BE2C (cell line): ENCODE data around the gene FAM163A.

Source experiments
- DNase-seq: peaks from one replicate; pipeline ENCODE4 v3.0.0-alpha.2; 2020
- H3K27me3 ChIP-seq: fragments of 250-450 bp; sonication (Bioruptor Pico); 2 replicates; pipeline ENCODE4 v1.5.1; 2020; ENCODE audit warnings: mild to moderate bottlenecking
- H3K36me3 ChIP-seq: fragments of 250-450 bp; sonication (Bioruptor Pico); 2 replicates; pipeline ENCODE4 v1.5.1; 2020; ENCODE audit warnings: mild to moderate bottlenecking
- H3K4me1 ChIP-seq: fragments of 250-450 bp; sonication (Bioruptor Pico); 2 replicates; pipeline ENCODE4 v1.5.1; 2020
- H3K4me3 ChIP-seq: 2 replicates; pipeline ENCODE4 v1.5.1; 2011; ENCODE audit warnings: low read depth, low read length
- H3K9me3 ChIP-seq: fragments of 250-450 bp; sonication (Bioruptor Pico); 2 replicates; pipeline ENCODE4 v1.5.1; 2020
- TF ChIP-seq, protein P1 (sequence below): IDR thresholded peaks from 2 replicates; pipeline ENCODE4 v1.5.1; 2012; ENCODE audit warnings: mild to moderate bottlenecking, low read depth, low read length

The FAM163A gene

DNA sequence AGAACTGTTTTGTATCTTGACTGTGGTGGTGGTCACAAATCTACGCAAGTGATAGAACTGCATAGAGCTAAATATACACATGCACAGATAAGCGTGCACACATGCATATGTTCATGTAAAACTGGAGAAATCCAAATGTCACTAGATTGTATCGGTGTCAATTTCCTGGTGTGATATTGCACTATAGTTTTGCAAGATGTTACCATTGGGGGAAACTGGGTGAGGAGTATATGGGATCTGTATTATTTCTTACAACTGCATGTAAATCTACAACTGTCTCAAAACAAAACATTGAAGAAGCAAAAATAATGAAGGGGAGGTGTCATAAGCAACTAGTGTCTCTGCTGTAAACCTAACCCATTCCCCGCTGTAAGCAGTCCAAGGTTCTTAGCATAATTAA, 30.2 kb downstream of the FAM163A start:
- Histone ChIP-seq H3K36me3 (peaks cover 92% of the 10 kb centered on the region), H3K4me1 (peaks cover 24% of the 10 kb centered on the region), H3K27me3 (no peaks in the 10 kb centered on the region), H3K4me3 (no peak overlapping the region), H3K9me3 (no peaks in the 10 kb centered on the region)
- TF ChIP-seq, protein P1, sequence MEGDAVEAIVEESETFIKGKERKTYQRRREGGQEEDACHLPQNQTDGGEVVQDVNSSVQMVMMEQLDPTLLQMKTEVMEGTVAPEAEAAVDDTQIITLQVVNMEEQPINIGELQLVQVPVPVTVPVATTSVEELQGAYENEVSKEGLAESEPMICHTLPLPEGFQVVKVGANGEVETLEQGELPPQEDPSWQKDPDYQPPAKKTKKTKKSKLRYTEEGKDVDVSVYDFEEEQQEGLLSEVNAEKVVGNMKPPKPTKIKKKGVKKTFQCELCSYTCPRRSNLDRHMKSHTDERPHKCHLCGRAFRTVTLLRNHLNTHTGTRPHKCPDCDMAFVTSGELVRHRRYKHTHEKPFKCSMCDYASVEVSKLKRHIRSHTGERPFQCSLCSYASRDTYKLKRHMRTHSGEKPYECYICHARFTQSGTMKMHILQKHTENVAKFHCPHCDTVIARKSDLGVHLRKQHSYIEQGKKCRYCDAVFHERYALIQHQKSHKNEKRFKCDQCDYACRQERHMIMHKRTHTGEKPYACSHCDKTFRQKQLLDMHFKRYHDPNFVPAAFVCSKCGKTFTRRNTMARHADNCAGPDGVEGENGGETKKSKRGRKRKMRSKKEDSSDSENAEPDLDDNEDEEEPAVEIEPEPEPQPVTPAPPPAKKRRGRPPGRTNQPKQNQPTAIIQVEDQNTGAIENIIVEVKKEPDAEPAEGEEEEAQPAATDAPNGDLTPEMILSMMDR, result no peak
- DNase-seq, result no peak

DNA sequence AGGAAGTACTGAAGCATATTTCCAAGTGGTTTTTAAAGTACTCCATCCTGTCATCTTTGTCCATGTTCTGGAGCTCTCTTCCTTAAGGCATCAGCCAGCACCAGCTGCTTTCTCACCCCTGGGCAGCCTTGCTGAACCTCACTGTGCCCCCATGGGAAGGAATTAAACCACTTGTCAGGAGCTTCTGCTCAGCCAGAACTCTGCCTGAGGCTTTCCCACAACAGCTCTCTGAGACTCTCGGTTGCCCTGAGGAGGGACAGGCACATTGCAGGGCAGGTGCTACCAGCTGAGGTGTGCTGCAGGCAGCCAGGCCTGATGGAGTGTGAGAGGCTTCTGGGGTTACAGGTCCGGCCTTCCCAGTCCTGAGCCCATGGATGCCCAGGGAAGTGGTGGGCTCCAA, 30.9 kb downstream of the FAM163A start:
- TF ChIP-seq, protein P1, result no peak
- no peaks in the 10 kb centered on the region for H3K27me3 ChIP-seq
- no peak for DNase-seq
- H3K9me3 ChIP-seq, result no peaks in the 10 kb centered on the region
- H3K36me3 ChIP-seq, result peaks cover 87% of the 10 kb centered on the region
- H3K4me3 ChIP-seq, result no peak overlapping the region
- H3K4me1 ChIP-seq, result peaks cover 31% of the 10 kb centered on the region

DNA sequence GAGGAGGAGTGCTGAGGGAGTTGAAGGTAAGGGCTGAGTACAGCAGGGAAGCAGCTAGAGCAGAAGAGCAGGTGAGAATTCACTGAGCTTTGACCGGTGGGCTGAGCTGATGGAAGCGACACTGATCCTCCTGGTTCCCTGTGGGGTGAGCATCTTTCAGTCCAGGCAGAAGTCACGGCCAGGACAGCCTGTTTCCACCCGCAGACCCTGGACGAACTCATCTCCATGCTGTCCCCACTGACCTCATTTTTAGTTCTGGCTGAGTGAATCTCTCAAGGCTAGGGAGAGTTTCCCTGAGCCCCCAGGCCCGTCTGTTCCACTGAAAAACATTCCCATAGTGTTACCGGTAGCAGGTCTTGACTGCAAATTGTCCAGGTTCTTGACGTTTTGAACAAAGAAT, 31.5 kb downstream of the FAM163A start:
- TF ChIP-seq, protein P1, result no peak
- H3K36me3 ChIP-seq, result peaks cover 82% of the 10 kb centered on the region
- no peaks in the 10 kb centered on the region for H3K9me3 ChIP-seq
- no peak for DNase-seq
- no peaks in the 10 kb centered on the region for H3K27me3 ChIP-seq
- H3K4me1 ChIP-seq, result peaks cover 37% of the 10 kb centered on the region
- H3K4me3 ChIP-seq, result no peak overlapping the region

DNA sequence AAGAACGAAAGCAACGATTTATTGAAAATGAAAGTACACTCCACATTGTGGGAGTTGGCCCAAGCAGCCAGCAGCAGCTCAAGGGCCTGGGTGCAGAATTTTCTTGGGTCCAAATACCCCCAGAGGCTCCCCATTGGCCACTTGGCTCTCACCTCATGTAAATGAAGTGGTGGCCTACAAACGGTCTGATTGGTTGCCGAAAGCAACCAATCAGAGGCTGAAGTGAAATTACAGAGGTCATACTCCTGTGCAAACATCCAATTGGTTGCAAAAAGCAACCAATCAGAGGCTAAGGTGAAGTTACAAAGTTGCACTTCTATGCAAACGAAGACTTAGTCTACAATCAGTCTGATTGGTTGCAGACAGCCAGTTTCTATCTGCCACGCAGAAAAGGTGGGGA, 31.9 kb downstream of the FAM163A start:
- TF ChIP-seq, protein P1, result no peak
- peaks cover 42% of the 10 kb centered on the region for H3K4me1 ChIP-seq
- H3K9me3 ChIP-seq, result no peaks in the 10 kb centered on the region
- no peaks in the 10 kb centered on the region for H3K27me3 ChIP-seq
- no peak for DNase-seq
- peaks cover 81% of the 10 kb centered on the region for H3K36me3 ChIP-seq
- no peak overlapping the region for H3K4me3 ChIP-seq

DNA sequence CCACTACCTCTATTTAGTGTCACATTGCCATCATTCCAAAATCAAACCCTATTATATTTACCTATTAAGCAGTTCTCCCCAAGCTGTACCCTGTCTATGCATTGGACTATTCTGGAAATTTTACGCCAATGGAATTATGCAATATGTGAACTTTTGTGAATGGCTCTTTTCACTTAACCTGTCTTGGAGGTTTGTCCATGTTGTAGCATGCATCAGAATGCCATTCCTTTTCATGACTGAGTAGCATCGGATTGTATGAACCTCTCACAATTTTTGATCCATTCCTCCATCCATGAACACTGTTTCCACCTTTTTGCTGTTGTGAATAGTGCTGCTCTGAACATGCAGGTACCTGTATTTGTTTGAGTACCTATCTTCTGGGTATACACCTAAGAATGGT, 33.7 kb downstream of the FAM163A start:
- no peaks in the 10 kb centered on the region for H3K27me3 ChIP-seq
- H3K4me1 ChIP-seq, result peaks cover 58% of the 10 kb centered on the region
- DNase-seq, result no peak
- TF ChIP-seq, protein P1, result no peak
- no peaks in the 10 kb centered on the region for H3K9me3 ChIP-seq
- H3K4me3 ChIP-seq, result no peak overlapping the region
- H3K36me3 ChIP-seq, result peaks cover 70% of the 10 kb centered on the region

DNA sequence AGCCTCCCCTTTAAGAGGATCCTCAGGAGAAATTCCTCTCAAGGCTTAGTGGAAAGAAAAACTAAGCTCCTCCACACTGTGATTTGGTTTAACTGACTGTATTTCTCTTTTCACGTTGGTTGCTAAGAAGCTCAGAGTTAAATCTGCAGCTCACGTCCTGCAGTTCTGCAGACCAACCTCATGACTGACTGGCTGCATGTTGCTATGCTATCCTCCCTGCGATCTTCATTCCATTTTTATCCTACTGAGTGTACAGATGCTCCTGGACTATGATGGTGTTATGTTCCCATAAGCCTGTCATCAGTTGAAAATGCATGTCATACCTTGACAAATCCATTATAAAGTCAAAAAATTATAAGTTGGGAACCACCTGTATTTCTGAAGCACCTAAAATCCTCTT, 34.6 kb downstream of the FAM163A start:
- H3K27me3 ChIP-seq, result no peaks in the 10 kb centered on the region
- H3K4me1 ChIP-seq, result peaks cover 62% of the 10 kb centered on the region
- H3K4me3 ChIP-seq, result no peak overlapping the region
- no peak for DNase-seq
- no peaks in the 10 kb centered on the region for H3K9me3 ChIP-seq
- TF ChIP-seq, protein P1, result no peak
- peaks cover 61% of the 10 kb centered on the region for H3K36me3 ChIP-seq
